ENCODE measurements around the gene PEX5.

- TF ChIP-seq YY1 (IDR thresholded peaks at IDR 0.05; ENCODE audit: insufficient read depth, insufficient read length): no peak
- no peak for TF ChIP-seq SUZ12 (IDR thresholded peaks at IDR 0.05; ENCODE audit: extremely low read depth, insufficient read depth, insufficient read length)
- no peak for TF ChIP-seq ZNF274 (IDR thresholded peaks at IDR 0.05; ENCODE audit: low read depth, low read length)
Observed at GRCh38 chr12:7180685-7181084, 8.8 kb upstream of the PEX5 start.
